Loucy (cell line): ENCODE measurements around the gene SLC38A1.
"Not testable (repeated sequence)": the region's sequence is repeated elsewhere in the genome, so short reads cannot be mapped to it uniquely, and the experiment has no call there.

Source experiments
- EZH2phosphoT487 ChIP-seq: fragments of 200-600 bp; IDR thresholded peaks from 2 replicates; pipeline ENCODE4 v1.6.1; 2018; ENCODE audit warnings: antibody characterized with exemption, mild to moderate bottlenecking, moderate library complexity, borderline replicate concordance
- TF ChIP-seq, protein P1 (sequence below): fragments of 200-600 bp; sonication (generic); conservative IDR thresholded peaks from 2 replicates; pipeline ENCODE4 v1.5.1; 2014; ENCODE audit warnings: mild to moderate bottlenecking, antibody characterized with exemption, low read length

DNA sequence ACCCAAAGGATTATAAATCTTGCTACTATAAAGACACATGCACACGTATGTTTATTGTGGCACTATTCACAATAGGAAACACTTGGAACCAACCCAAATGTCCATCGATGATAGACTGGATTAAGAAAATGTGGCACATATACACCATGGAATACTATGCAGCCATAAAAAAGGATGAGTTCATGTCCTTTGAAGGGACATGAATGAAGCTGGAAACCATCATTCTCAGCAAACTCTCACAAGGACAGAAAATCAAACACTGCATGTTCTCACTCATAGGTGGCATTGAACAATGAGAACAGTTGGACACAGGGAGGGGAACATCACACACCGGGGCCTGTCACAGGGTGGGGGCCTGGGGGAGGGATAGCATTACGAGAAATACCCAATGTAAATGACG lies 16.8 kb downstream of the SLC38A1 start:
- TF ChIP-seq, protein P1, sequence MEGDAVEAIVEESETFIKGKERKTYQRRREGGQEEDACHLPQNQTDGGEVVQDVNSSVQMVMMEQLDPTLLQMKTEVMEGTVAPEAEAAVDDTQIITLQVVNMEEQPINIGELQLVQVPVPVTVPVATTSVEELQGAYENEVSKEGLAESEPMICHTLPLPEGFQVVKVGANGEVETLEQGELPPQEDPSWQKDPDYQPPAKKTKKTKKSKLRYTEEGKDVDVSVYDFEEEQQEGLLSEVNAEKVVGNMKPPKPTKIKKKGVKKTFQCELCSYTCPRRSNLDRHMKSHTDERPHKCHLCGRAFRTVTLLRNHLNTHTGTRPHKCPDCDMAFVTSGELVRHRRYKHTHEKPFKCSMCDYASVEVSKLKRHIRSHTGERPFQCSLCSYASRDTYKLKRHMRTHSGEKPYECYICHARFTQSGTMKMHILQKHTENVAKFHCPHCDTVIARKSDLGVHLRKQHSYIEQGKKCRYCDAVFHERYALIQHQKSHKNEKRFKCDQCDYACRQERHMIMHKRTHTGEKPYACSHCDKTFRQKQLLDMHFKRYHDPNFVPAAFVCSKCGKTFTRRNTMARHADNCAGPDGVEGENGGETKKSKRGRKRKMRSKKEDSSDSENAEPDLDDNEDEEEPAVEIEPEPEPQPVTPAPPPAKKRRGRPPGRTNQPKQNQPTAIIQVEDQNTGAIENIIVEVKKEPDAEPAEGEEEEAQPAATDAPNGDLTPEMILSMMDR, result not testable (repeated sequence)
- TF ChIP-seq EZH2phosphoT487, result not testable (repeated sequence)
